IPS-18c (cell line): Measurements from ENCODE around the gene SLC2A13.

ENCODE experiments used
- H3K4me3 ChIP-seq: 2 replicates; pipeline ENCODE4 v1.7.0; 2013; ENCODE audit warnings: low read depth, mild to moderate bottlenecking, low read length, moderate library complexity; ENCODE audit not compliant: insufficient read depth
- H3K9me3 ChIP-seq: one replicate; pipeline ENCODE4 v1.6.1; 2013; ENCODE audit warnings: mild to moderate bottlenecking, low read length, moderate library complexity; ENCODE audit not compliant: control insufficient read depth, insufficient read depth

The SLC2A13 gene

GRCh38 chr12:39736406-39736805 lies 369.5 kb downstream of the SLC2A13 start:
- H3K9me3 ChIP-seq = no peaks in the 10 kb centered on the region
- H3K4me3 ChIP-seq = no peak overlapping the region

GRCh38 chr12:39723831-39724230 lies 382.1 kb downstream of the SLC2A13 start:
- no peak overlapping the region for H3K4me3 ChIP-seq

DNA sequence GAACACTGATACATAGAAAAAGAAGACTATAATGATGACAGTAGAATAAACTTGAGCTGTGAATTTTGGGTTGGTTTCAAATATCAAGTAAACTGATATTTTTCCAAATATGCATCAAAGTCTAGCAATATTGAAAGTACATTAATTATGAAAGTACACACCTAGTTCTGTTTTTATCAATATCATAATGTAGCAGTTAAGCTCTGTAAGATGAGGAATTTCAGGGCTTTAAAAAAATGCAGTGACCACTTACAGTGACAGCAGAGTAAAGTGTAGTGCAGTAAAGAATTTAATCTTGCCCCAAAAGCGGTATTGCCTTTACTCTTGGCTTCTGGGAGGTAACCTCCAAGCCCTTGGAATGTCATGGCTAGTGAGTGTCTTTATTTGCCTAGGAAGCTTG lies 383.4 kb downstream of the SLC2A13 start:
- H3K4me3 ChIP-seq = no peak overlapping the region
- H3K9me3 ChIP-seq = no peaks in the 10 kb centered on the region

More at GRCh38 chr12:39723831-39724230, 382.1 kb downstream of the SLC2A13 start:
- no peaks in the 10 kb centered on the region for H3K9me3 ChIP-seq

- no peak overlapping the region for H3K4me3 ChIP-seq
- H3K9me3 ChIP-seq = no peaks in the 10 kb centered on the region
Measured at GRCh38 chr12:39713552-39713951, 392.3 kb downstream of the SLC2A13 start.

DNA sequence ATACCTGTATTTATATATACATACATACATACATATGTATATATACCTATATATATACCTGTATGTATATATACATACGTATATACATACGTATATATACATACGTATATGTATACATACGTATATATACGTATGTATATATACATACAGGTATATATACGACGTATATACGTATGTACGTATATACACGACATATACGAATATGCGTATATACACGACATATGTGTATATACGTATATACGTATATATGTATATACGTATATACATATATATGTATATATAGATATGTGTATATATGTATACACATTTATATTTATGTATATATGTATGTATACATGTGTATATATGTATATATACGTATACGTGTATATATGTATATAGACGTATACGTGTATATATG lies 393.5 kb downstream of the SLC2A13 start:
- no peak overlapping the region for H3K4me3 ChIP-seq
- no peaks in the 10 kb centered on the region for H3K9me3 ChIP-seq
